Right lobe of liver (tissue), 6 donors: ENCODE measurements around the gene CLSTN1. TPM values are rescaled to one million over a fixed set of nuclear protein-coding genes. Genes with fewer than 3 reads are reported as not detected.

Experiments used
- ATAC-seq, 4 donors: fragments of 200-7000 bp; cut with Tn5 transposase; one replicate each; pipeline ENCODE4 v1.9.1; 2020; ENCODE audit warnings: mild to moderate bottlenecking in 4 of 4, moderate library complexity in 4 of 4
- DNase-seq, 3 donors: peaks; one replicate each; pipeline ENCODE4 v3.0.0-alpha.2; 2020
- H3K27ac ChIP-seq, 3 donors: fragments of 200-600 bp; one replicate each; pipeline ENCODE4 v1.8.0; 2022
- H3K27me3 ChIP-seq, 2 donors: fragments of 200-600 bp; one replicate each; pipeline ENCODE4 v1.8.0; 2022
- H3K36me3 ChIP-seq, 4 donors: fragments of 200-600 bp; sonication (generic) in 1 of 4; one replicate each; pipeline versions ENCODE4 v1.5.1 to v1.8.0; 2017 to 2022; ENCODE audit warnings: control low read depth in 1 of 4
- H3K4me1 ChIP-seq, 4 donors: fragments of 200-600 bp; sonication (generic) in 1 of 4; one replicate each; pipeline versions ENCODE4 v1.5.1 to v1.8.0; 2017 to 2022; ENCODE audit warnings: control low read depth in 1 of 4
- H3K4me3 ChIP-seq, 3 donors: fragments of 200-600 bp; one replicate each; pipeline ENCODE4 v1.8.0; 2022
- H3K9me3 ChIP-seq, 4 donors: fragments of 200-600 bp; sonication (generic) in 1 of 4; one replicate each; pipeline versions ENCODE4 v1.5.1 to v1.8.0; 2017 to 2022; ENCODE audit warnings: control low read depth in 1 of 4
- CTCF ChIP-seq, 4 donors: fragments of 200-600 bp in 3 of 4; fragments of 450-650 bp in 1 of 4; IDR thresholded peaks; one replicate each; pipeline versions ENCODE4 v1.5.1 to v1.8.0; 2016 to 2022; ENCODE audit warnings: antibody characterized with exemption in 4 of 4, mild to moderate bottlenecking in 2 of 4
- POLR2A ChIP-seq: fragments of 450-650 bp; IDR thresholded peaks from one replicate; pipeline ENCODE4 v1.6.1; 2017; ENCODE audit warnings: antibody characterized with exemption, mild to moderate bottlenecking
- WGBS: methylation state at CpG from one replicate; pipeline ENCODE4 v1.1.6; 2018; ENCODE audit warnings: low coverage, low lambda C conversion rate; ENCODE audit not compliant: insufficient coverage; ENCODE audit errors: missing lambda C conversion rate; 5-methylcytosine and 5-hydroxymethylcytosine counted together
- intact Hi-C, 2 donors: fragments of 100-400 bp; cut with DNase I; formaldehyde crosslinking; loops; one replicate each; pipeline versions ENCODE4 v1.11.2 to v1.14.1; 2022
- total RNA-seq, 6 experiments: library from RNA; depleted of rRNA in 2 of 6; stranded (reverse); fragments of >200 nt in 2 of 6; fragmentation: NEBNext Ultra II Directional in 3 of 6; extraction: Animal tissue kit (Norgen Biotek cat#: 25700) in 3 of 6; gene quantifications; one replicate each; pipeline versions ENCODE4 v1.1.0 to v1.2.4, GENCODE V29; 2016 to 2023
- donor health status: DM: no; HTN: yes; CAD: no.
- donor health status: DM: no; HTN: no; CAD: no.
- donor health status: DM: no; HTN: no; CAD: no.
- donor health status: DM: no; HTN: yes; CAD: no.
- donor health status: DM: no; HTN: yes; CAD: no.

Gene CLSTN1
- total RNA-seq, 6 experiments from 2014 or later: 4.4 to 9.9 (median 8.3) TPM

DNA sequence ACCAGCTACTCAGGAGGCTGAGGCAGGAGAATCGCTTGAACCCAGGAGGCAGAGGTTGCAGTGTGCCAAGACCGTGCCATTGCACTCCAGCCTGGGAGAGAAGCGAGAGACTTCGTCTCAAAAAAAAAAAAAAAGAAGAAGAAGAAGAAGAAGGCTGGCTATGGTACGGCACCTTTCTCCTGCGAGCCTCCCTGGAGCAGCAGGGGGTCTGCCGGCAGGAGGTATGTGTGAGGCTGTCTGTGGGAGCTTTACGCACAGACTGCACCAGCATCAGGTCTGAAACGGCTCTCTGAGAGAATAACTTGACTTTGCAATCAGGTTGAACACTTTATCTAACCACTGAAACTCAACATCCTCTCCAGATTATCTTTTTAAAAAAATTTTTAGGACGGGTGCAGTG is 44.9 kb downstream of the CLSTN1 start:
- TF ChIP-seq CTCF (IDR thresholded peaks at IDR 0.05) (no peak), POLR2A (no peak)
- no peaks in the 10 kb centered on the region for H3K9me3 ChIP-seq
- no peak overlapping the region for H3K27ac ChIP-seq
- no peak for ATAC-seq
- 83% methylated on average over 8 of the region's 10 CpGs for WGBS
- H3K36me3 ChIP-seq: no peaks in the 10 kb centered on the region
- H3K27me3 ChIP-seq: no peaks in the 10 kb centered on the region
- intact Hi-C loops: no loop called here
- DNase-seq: no peak
- no peaks in the 10 kb centered on the region for H3K4me1 ChIP-seq
- no peak overlapping the region for H3K4me3 ChIP-seq

DNA sequence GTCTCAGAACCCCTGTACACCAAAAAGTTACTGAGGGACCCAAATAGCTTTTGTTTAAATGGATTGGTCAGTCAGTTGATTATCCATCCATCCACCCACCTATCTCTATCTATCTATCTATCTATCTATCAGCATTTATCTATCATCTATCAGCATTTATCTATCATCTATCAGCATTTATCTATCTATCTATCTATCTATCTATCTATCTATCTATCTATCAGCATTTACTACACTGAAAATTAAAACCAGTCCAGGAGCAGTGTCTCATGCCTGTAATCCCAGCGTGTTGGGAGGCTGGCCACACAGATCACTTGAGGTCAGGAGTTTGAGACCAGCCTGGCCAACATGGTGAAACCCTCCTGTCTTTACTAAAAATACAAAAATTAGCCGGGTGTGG is 47.1 kb downstream of the CLSTN1 start:
- TF ChIP-seq POLR2A (no peak), CTCF (IDR thresholded peaks at IDR 0.05) (no peak)
- Histone ChIP-seq H3K27ac (no peak overlapping the region), H3K9me3 (no peaks in the 10 kb centered on the region), H3K36me3 (no peaks in the 10 kb centered on the region), H3K27me3 (no peaks in the 10 kb centered on the region), H3K4me3 (no peak overlapping the region), H3K4me1 (no peaks in the 10 kb centered on the region)
- intact Hi-C loops: no loop called here
- 86% methylated on average over 2 of the region's 2 CpGs for WGBS
- no peak for DNase-seq
- no peak for ATAC-seq

DNA sequence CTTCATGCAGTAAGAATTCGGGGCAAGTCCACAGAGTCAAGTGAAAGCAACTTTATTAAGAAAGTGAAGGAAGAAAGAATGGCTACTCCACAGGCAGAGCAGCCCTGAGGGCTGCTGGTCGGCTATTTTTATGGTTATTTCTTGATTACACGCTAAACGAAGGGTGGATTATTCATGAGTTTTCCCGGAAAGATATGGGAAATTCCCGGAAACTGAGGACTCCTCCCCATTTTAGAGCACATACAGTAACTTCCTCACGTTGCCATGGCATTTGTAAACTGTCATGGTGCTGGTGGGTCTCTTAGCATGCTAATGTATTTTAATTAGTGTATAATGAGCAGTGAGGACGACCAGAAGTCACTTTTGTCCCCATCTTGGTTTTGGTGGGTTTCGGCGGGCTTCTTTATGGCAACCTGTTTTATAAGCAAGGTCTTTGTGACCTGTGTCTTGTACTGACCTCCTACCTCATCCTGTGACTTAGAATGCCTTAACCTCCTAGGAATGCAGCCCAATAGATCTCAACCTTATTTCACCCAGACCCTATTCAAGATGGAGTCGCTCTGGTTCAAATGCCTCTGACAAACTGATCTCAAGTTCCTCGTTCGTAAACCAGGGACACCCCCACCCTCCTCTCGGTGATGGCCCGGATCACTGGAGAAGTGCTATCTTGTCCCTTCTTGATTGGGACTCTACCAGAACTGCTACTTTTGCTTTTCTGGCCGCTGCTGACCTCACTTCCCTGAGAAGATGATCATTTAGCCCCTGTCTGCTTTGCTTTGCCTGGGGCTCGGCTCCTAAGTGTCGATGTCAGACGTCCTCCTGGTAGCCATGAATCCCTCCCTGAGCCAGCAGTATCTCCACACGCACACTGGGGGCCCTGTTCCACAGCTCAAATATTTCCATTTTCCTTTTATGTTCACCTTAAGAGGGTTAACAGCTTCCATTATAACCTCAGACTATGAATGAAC is 48.8 kb downstream of the CLSTN1 start:
- Histone ChIP-seq H3K9me3 (no peaks in the 10 kb centered on the region), H3K4me3 (no peak overlapping the region), H3K4me1 (no peaks in the 10 kb centered on the region), H3K36me3 (no peaks in the 10 kb centered on the region), H3K27me3 (no peaks in the 10 kb centered on the region), H3K27ac (no peak overlapping the region)
- WGBS: 82% methylated on average over 17 of the region's 20 CpGs
- TF ChIP-seq CTCF (IDR thresholded peaks at IDR 0.05): no peak
- no peak for TF ChIP-seq POLR2A
- ATAC-seq (no peak), DNase-seq (no peak)
- intact Hi-C loops: no loop called here

DNA sequence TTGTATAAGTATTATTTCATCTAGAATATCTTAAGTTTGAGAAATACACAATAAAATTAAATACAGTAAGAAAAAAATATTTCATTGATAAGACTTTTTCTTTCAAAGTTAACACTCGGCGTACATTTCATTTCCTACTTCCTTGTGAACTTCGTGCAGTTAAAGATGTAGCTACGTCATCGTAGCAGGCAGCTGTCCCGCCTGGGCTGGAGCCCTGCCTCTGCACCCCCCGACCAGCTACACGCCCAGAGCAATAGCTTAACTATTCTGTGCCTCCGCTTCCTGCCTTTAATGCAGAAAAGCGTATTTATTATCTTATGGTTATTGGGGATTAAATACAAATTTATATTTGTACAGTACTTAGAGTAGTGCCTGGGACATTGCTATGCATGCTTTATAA is 53.5 kb downstream of the CLSTN1 start:
- intact Hi-C loops: no loop called here
- H3K27me3 ChIP-seq: no peaks in the 10 kb centered on the region
- H3K4me3 ChIP-seq: no peak overlapping the region
- WGBS: 61% methylated on average over 10 of the region's 10 CpGs
- no peak for ATAC-seq
- no peaks in the 10 kb centered on the region for H3K36me3 ChIP-seq
- no peak for DNase-seq
- H3K9me3 ChIP-seq: no peaks in the 10 kb centered on the region
- H3K4me1 ChIP-seq: no peaks in the 10 kb centered on the region
- TF ChIP-seq CTCF (IDR thresholded peaks at IDR 0.05) (no peak), POLR2A (no peak)
- no peak overlapping the region for H3K27ac ChIP-seq
